Measurements from ENCODE around the gene LCN1.

GRCh38 chr9:135506327-135507103 is 14.7 kb upstream of the LCN1 start:
- TF ChIP-seq CTCF (conservative IDR thresholded peaks at IDR 0.05) (no peak), EZH2 (IDR thresholded peaks at IDR 0.05; ENCODE audit: low read depth) (no peak)

Data from PC-9 (cell line).